GM23338 (cell line): ENCODE results near the gene GUCA1A.

Source experiments
- EZH2 ChIP-seq: fragments of 200-600 bp; sonication (generic); IDR thresholded peaks from one replicate; pipeline ENCODE4 v1.8.0; 2017; ENCODE audit warnings: antibody characterized with exemption, mild to moderate bottlenecking, low read depth; ENCODE audit not compliant: unreplicated experiment
- EZH2phosphoT487 ChIP-seq: fragments of 200-600 bp; sonication (generic); IDR thresholded peaks from one replicate; pipeline ENCODE4 v1.8.1; 2018; ENCODE audit warnings: antibody characterized with exemption; ENCODE audit not compliant: unreplicated experiment
- JUNB ChIP-seq: IDR thresholded peaks from one replicate; pipeline ENCODE4 v1.6.1; 2016; ENCODE audit warnings: antibody characterized with exemption; ENCODE audit not compliant: unreplicated experiment
- POLR2AphosphoS5 ChIP-seq: IDR thresholded peaks from 2 replicates; pipeline ENCODE4 v1.6.1; 2016; ENCODE audit warnings: antibody characterized with exemption, low read depth
- REST ChIP-seq: IDR thresholded peaks from one replicate; pipeline ENCODE4 v1.6.1; 2018; ENCODE audit warnings: antibody characterized with exemption; ENCODE audit not compliant: unreplicated experiment
- TF ChIP-seq, protein P1 (sequence below), 2 experiments: fragments of 200-600 bp in 1 of 2; sonication (generic) in 1 of 2; conservative IDR thresholded peaks; 2 replicates each; pipeline versions ENCODE4 v1.5.1 to v1.6.1; 2016 to 2017; ENCODE audit warnings: antibody characterized with exemption in 2 of 2, low read depth in 2 of 2, mild to moderate bottlenecking in 2 of 2, moderate library complexity in 1 of 2

DNA sequence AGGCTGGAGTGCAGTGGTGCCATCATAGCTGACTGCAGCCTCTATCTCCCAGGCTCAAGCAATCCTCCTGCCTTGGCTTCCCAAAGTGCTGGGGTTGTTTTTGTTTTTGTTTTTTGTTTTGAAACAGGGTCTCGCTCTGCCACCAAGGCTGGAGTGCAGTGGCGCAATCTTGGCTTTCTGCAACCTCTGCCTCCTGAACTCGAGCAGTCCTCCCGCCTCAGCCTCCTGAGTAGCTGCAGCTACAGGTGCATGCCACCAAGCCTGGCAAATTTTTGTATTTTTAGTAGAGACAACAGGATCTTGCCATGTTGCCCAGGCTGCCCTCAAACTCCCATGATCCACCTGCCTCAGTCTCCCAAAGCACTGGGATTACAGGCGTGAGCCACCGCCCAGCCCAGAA lies 35.0 kb upstream of the GUCA1A start:
- TF ChIP-seq, protein P1, sequence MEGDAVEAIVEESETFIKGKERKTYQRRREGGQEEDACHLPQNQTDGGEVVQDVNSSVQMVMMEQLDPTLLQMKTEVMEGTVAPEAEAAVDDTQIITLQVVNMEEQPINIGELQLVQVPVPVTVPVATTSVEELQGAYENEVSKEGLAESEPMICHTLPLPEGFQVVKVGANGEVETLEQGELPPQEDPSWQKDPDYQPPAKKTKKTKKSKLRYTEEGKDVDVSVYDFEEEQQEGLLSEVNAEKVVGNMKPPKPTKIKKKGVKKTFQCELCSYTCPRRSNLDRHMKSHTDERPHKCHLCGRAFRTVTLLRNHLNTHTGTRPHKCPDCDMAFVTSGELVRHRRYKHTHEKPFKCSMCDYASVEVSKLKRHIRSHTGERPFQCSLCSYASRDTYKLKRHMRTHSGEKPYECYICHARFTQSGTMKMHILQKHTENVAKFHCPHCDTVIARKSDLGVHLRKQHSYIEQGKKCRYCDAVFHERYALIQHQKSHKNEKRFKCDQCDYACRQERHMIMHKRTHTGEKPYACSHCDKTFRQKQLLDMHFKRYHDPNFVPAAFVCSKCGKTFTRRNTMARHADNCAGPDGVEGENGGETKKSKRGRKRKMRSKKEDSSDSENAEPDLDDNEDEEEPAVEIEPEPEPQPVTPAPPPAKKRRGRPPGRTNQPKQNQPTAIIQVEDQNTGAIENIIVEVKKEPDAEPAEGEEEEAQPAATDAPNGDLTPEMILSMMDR (conservative IDR thresholded peaks at IDR 0.05; ENCODE audit: low read depth in 2 of 2), result no peak
- TF ChIP-seq POLR2AphosphoS5 (no peak), EZH2 (no peak), JUNB (no peak), EZH2phosphoT487 (no peak), REST (no peak)
